Sigmoid colon (tissue), 4 donors: ENCODE results near the gene AP4M1.

ENCODE experiments used
- CTCF ChIP-seq, 4 experiments: fragments of 450-650 bp in 3 of 4; fragments of 200-600 bp in 1 of 4; IDR thresholded peaks; one replicate each; pipeline ENCODE4 v1.5.1; 2016 to 2019; ENCODE audit warnings: antibody characterized with exemption in 4 of 4, mild to moderate bottlenecking in 3 of 4, moderate library complexity in 2 of 4
- POLR2AphosphoS5 ChIP-seq, 4 donors: sonication (generic); formaldehyde crosslinking; IDR thresholded peaks; one replicate each; pipeline ENCODE4 v1.6.1; 2017; ENCODE audit warnings: antibody characterized with exemption in 4 of 4

- TF ChIP-seq CTCF (IDR thresholded peaks at IDR 0.05), result no peak
- no peak for TF ChIP-seq POLR2AphosphoS5 (IDR thresholded peaks at IDR 0.05)
These were observed 9.7 kb downstream of the AP4M1 start for GRCh38 chr7:100111156-100111555.
